Pancreas (tissue), 10 donors: Measurements from ENCODE around the gene CLDN34. TPM values are rescaled to one million over a fixed set of nuclear protein-coding genes. Genes with fewer than 3 reads are reported as not detected.

Source experiments
- ATAC-seq, 4 donors: fragments of 200-7000 bp; cut with Tn5 transposase; one replicate each; pipeline versions ENCODE4 v1.8.0 to v1.9.1; 2020; ENCODE audit warnings: mild to moderate bottlenecking in 4 of 4, moderate library complexity in 4 of 4
- DNase-seq, 6 donors: peaks; one replicate each; pipeline ENCODE4 v3.0.0-alpha.2; 2020
- FAIRE-seq: peaks from 2 replicates; lab custom pipeline; 2012; peaks lifted over from hg19 to GRCh38; lab: Jason Lieb, UNC
- H3K27ac ChIP-seq, 4 donors: fragments of 200-600 bp; sonication (generic); 1 replicate in 3 of 4; 2 replicates in 1 of 4; pipeline versions ENCODE4 v1.5.0 to v1.8.0; 2020
- H3K27me3 ChIP-seq, 4 donors: fragments of 200-600 bp; one replicate each; pipeline ENCODE4 v1.8.0; 2021
- H3K36me3 ChIP-seq, 3 donors: fragments of 200-600 bp; sonication (generic) in 1 of 3; one replicate each; pipeline versions ENCODE4 v1.5.0 to v1.8.0; 2020 to 2021
- H3K4me1 ChIP-seq, 3 donors: fragments of 200-600 bp; one replicate each; pipeline ENCODE4 v1.8.0; 2021
- H3K4me3 ChIP-seq, 4 donors: fragments of 200-600 bp; sonication (generic) in 2 of 4; one replicate each; pipeline versions ENCODE4 v1.5.0 to v1.8.0; 2020 to 2021
- H3K9me3 ChIP-seq, 4 donors: fragments of 200-600 bp; one replicate each; pipeline ENCODE4 v1.8.0; 2021
- CTCF ChIP-seq, 4 donors: fragments of 200-600 bp; sonication (generic) in 3 of 4; IDR thresholded peaks; one replicate each; pipeline versions ENCODE4 v1.5.0 to v1.8.0; 2021; ENCODE audit warnings: antibody characterized with exemption in 4 of 4
- WGBS, 2 donors: extraction: QIAGEN DNeasy Blood & Tissue Kit; methylation state at CpG; one replicate each; pipeline ENCODE4 v1.1.7; 2013; 5-methylcytosine and 5-hydroxymethylcytosine counted together
- intact Hi-C, 3 donors: fragments of 100-400 bp; cut with DNase I; formaldehyde crosslinking; loops; one replicate each; pipeline versions ENCODE4 v1.11.1 to v1.14.2; 2022
- polyA plus RNA-seq, 2 donors: library from polyadenylated mRNA; stranded (reverse); fragments of 200-250 nt; gene quantifications; one replicate each; pipeline ENCODE4 v1.2.3, GENCODE V29; 2013
- total RNA-seq, 6 donors: library from RNA; stranded (reverse); fragmentation: NEBNext Ultra II Directional in 4 of 6; extraction: Animal tissue kit (Norgen Biotek cat#: 25700) in 4 of 6; gene quantifications; one replicate each; pipeline versions ENCODE4 v1.2.1 to v1.2.4, GENCODE V29; 2021 to 2023
- donor health status: healthy with polysubstance abuse.
- donor health status: DM: no; HTN: no; CAD: no; lungs with moderate emphysema.
- donor health status: DM: no; HTN: no; CAD: no.
- donor health status: control.
- donor health status: control.
- donor health status: Bipolar disorder and iron deficiency.
- donor health status: DM: yes; HTN: yes; CAD: no.
- donor health status: DM: no; HTN: no; CAD: no.
- donor health status: DM: no; HTN: no; CAD: no.
- donor health status: DM: yes; HTN: yes; CAD: no.

The CLDN34 gene
- total and polyA plus RNA-seq, 8 donors, result 0.19 to 0.40 (median 0.29) TPM; not detected in 1

GRCh38 chrX:10006086-10006485 lies 38.9 kb downstream of the CLDN34 start:
- Histone ChIP-seq H3K4me1 (no peaks in the 10 kb centered on the region), H3K9me3 (no peaks in the 10 kb centered on the region), H3K27me3 (no peaks in the 10 kb centered on the region), H3K27ac (no peak overlapping the region), H3K4me3 (no peak overlapping the region), H3K36me3 (no peaks in the 10 kb centered on the region)
- DNase-seq, result no peak
- 81 to 85% methylated on average over 8 of the region's 8 CpGs for WGBS, 2 donors
- TF ChIP-seq CTCF (IDR thresholded peaks at IDR 0.05), result no peak
- FAIRE-seq, result no peak
- ATAC-seq, result no peak
- intact Hi-C loops, result no loop called here

GRCh38 chrX:10006770-10007169 lies 39.6 kb downstream of the CLDN34 start:
- TF ChIP-seq CTCF (IDR thresholded peaks at IDR 0.05), result no peak
- 73 to 91% methylated on average over 4 of the region's 4 CpGs for WGBS, 2 donors
- H3K4me3 ChIP-seq, result no peak overlapping the region
- no peaks in the 10 kb centered on the region for H3K4me1 ChIP-seq
- H3K36me3 ChIP-seq, result no peaks in the 10 kb centered on the region
- no peak for ATAC-seq
- H3K27ac ChIP-seq, result no peak overlapping the region
- intact Hi-C loops, result no loop called here
- DNase-seq, result no peak
- H3K27me3 ChIP-seq, result no peaks in the 10 kb centered on the region
- H3K9me3 ChIP-seq, result no peaks in the 10 kb centered on the region
- FAIRE-seq, result no peak

- DNase-seq (no peak), FAIRE-seq (no peak), ATAC-seq (no peak)
- TF ChIP-seq CTCF (IDR thresholded peaks at IDR 0.05), result no peak
- H3K4me3 ChIP-seq, result no peak overlapping the region
- 59 to 78% methylated on average over 3 of the region's 3 CpGs for WGBS, 2 donors
- H3K4me1 ChIP-seq, result no peaks in the 10 kb centered on the region
- intact Hi-C loops, result no loop called here
- H3K27me3 ChIP-seq, result no peaks in the 10 kb centered on the region
- H3K27ac ChIP-seq, result no peak overlapping the region
- H3K9me3 ChIP-seq, result no peaks in the 10 kb centered on the region
- H3K36me3 ChIP-seq, result no peaks in the 10 kb centered on the region
These were observed 40.5 kb downstream of the CLDN34 start for GRCh38 chrX:10007621-10008020.

- DNase-seq, result no peak
- no peak for TF ChIP-seq CTCF (IDR thresholded peaks at IDR 0.05)
- Histone ChIP-seq H3K4me3 (no peak overlapping the region), H3K27me3 (no peaks in the 10 kb centered on the region), H3K36me3 (no peaks in the 10 kb centered on the region), H3K9me3 (no peaks in the 10 kb centered on the region), H3K27ac (no peak overlapping the region), H3K4me1 (no peaks in the 10 kb centered on the region)
- FAIRE-seq, result no peak
- ATAC-seq, result no peak
- intact Hi-C loops, result no loop called here
- WGBS, 2 donors, result 83 to 89% methylated on average over 2 of the region's 2 CpGs
These were observed 41.4 kb downstream of the CLDN34 start for GRCh38 chrX:10008483-10009056.

- no peak overlapping the region for H3K27ac ChIP-seq
- no peak for TF ChIP-seq CTCF (IDR thresholded peaks at IDR 0.05)
- no peaks in the 10 kb centered on the region for H3K27me3 ChIP-seq
- FAIRE-seq (no peak), DNase-seq (no peak), ATAC-seq (no peak)
- intact Hi-C loops, result no loop called here
- H3K4me1 ChIP-seq, result no peaks in the 10 kb centered on the region
- H3K36me3 ChIP-seq, result no peaks in the 10 kb centered on the region
- no peaks in the 10 kb centered on the region for H3K9me3 ChIP-seq
- WGBS, 2 donors, result 52 to 82% methylated on average over 1 of the region's 1 CpG
- H3K4me3 ChIP-seq, result no peak overlapping the region
These were observed 42.6 kb downstream of the CLDN34 start for GRCh38 chrX:10009741-10010140.
